OCI-LY3 (cell line): ENCODE measurements around the gene HMCN1.

Experiments
- H2AFZ ChIP-seq: fragments of 200-600, 300-600 bp; shearing (Covaris generic); 2 replicates; pipeline ENCODE4 v1.6.0; 2014; ENCODE audit warnings: antibody characterized with exemption, low read depth, low read length
- H3K27ac ChIP-seq: fragments of 200-600, 300-600 bp; sonication (generic); 2 replicates; pipeline ENCODE4 v1.5.1; 2014; ENCODE audit warnings: mild to moderate bottlenecking, low read length, moderate library complexity, mixed read lengths
- H3K27me3 ChIP-seq: fragments of 200-600, 300-600 bp; sonication (generic); 2 replicates; pipeline ENCODE4 v1.6.1; 2014; ENCODE audit warnings: low read depth, low read length, mixed read lengths
- H3K36me3 ChIP-seq: fragments of 200-600, 300-600 bp; sonication (generic); replicated peaks from 2 replicates; pipeline ENCODE3; 2014; ENCODE audit warnings: low read depth, low read length, mixed read lengths
- H3K4me1 ChIP-seq: fragments of 300-600, 200-600 bp; sonication (generic); 2 replicates; pipeline ENCODE4 v1.6.1; 2014; ENCODE audit warnings: low read length, mixed read lengths
- H3K4me2 ChIP-seq: fragments of 200-600, 300-600 bp; sonication (generic); 2 replicates; pipeline ENCODE4 v1.6.1; 2014; ENCODE audit warnings: low read length, mixed read lengths
- H3K4me3 ChIP-seq: fragments of 300-600, 200-600 bp; sonication (generic); 2 replicates; pipeline ENCODE4 v1.5.1; 2014; ENCODE audit warnings: antibody characterized with exemption, mild to moderate bottlenecking, low read length, moderate library complexity
- H3K79me2 ChIP-seq: fragments of 300-600, 200-600 bp; shearing (Covaris generic); 2 replicates; pipeline ENCODE4 v1.6.1; 2014; ENCODE audit warnings: mild to moderate bottlenecking, low read length, mixed read lengths
- H3K9ac ChIP-seq: fragments of 300-600, 200-600 bp; shearing (Covaris generic); 2 replicates; pipeline ENCODE4 v1.6.0; 2014; ENCODE audit warnings: mild to moderate bottlenecking, low read length, moderate library complexity
- H3K9me3 ChIP-seq: fragments of 200-600, 300-600 bp; shearing (Covaris generic); 2 replicates; pipeline ENCODE4 v1.6.1; 2014; ENCODE audit warnings: low read length, mixed read lengths; ENCODE audit not compliant: insufficient read depth
- H4K20me1 ChIP-seq: fragments of 200-600, 300-600 bp; sonication (generic); 2 replicates; pipeline ENCODE4 v1.6.1; 2016; ENCODE audit warnings: low read length, mixed read lengths; ENCODE audit not compliant: insufficient read depth
- EZH2phosphoT487 ChIP-seq: fragments of 200-600 bp; shearing (Covaris generic); IDR thresholded peaks from 2 replicates; pipeline ENCODE4 v1.6.1; 2018; ENCODE audit warnings: antibody characterized with exemption, mixed run types, low read depth
- TF ChIP-seq, protein P1 (sequence below): fragments of 200-600, 300-600 bp; sonication (generic); IDR thresholded peaks from 2 replicates; pipeline ENCODE4 v1.5.1; 2014; ENCODE audit warnings: antibody characterized with exemption, low read length, low read depth

HMCN1 gene

GRCh38 chr1:186213225-186213607, 479.0 kb downstream of the HMCN1 start:
- H3K36me3 ChIP-seq: no peaks in the 10 kb centered on the region
- no peaks in the 10 kb centered on the region for H3K9me3 ChIP-seq
- H3K9ac ChIP-seq: no peak overlapping the region
- peaks cover 26% of the 10 kb centered on the region for H3K27me3 ChIP-seq
- TF ChIP-seq, protein P1, sequence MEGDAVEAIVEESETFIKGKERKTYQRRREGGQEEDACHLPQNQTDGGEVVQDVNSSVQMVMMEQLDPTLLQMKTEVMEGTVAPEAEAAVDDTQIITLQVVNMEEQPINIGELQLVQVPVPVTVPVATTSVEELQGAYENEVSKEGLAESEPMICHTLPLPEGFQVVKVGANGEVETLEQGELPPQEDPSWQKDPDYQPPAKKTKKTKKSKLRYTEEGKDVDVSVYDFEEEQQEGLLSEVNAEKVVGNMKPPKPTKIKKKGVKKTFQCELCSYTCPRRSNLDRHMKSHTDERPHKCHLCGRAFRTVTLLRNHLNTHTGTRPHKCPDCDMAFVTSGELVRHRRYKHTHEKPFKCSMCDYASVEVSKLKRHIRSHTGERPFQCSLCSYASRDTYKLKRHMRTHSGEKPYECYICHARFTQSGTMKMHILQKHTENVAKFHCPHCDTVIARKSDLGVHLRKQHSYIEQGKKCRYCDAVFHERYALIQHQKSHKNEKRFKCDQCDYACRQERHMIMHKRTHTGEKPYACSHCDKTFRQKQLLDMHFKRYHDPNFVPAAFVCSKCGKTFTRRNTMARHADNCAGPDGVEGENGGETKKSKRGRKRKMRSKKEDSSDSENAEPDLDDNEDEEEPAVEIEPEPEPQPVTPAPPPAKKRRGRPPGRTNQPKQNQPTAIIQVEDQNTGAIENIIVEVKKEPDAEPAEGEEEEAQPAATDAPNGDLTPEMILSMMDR: no peak
- TF ChIP-seq EZH2phosphoT487: no peak
- H3K27ac ChIP-seq: no peak overlapping the region
- H2AFZ ChIP-seq: no peak overlapping the region
- H4K20me1 ChIP-seq: no peaks in the 10 kb centered on the region
- no peaks in the 10 kb centered on the region for H3K79me2 ChIP-seq
- H3K4me1 ChIP-seq: no peaks in the 10 kb centered on the region
- no peak overlapping the region for H3K4me3 ChIP-seq
- H3K4me2 ChIP-seq: no peak overlapping the region

- Histone ChIP-seq H3K9ac (no peak overlapping the region), H2AFZ (no peak overlapping the region), H3K4me1 (peaks cover 6% of the 10 kb centered on the region), H3K4me2 (no peak overlapping the region), H3K9me3 (no peaks in the 10 kb centered on the region), H3K4me3 (no peak overlapping the region), H4K20me1 (no peaks in the 10 kb centered on the region), H3K27ac (no peak overlapping the region), H3K27me3 (peaks cover 12% of the 10 kb centered on the region; the same call in 1 of the 2 replicates), H3K36me3 (no peaks in the 10 kb centered on the region), H3K79me2 (no peaks in the 10 kb centered on the region)
- TF ChIP-seq, protein P1: no peak
- no peak for TF ChIP-seq EZH2phosphoT487
Measured at GRCh38 chr1:186214791-186215190, 480.6 kb downstream of the HMCN1 start.

- H3K27me3 ChIP-seq: peaks cover 5% of the 10 kb centered on the region; the same call in 1 of the 2 replicates
- no peaks in the 10 kb centered on the region for H3K9me3 ChIP-seq
- no peak overlapping the region for H3K4me3 ChIP-seq
- no peaks in the 10 kb centered on the region for H4K20me1 ChIP-seq
- peaks cover 6% of the 10 kb centered on the region for H3K4me1 ChIP-seq
- no peak overlapping the region for H3K27ac ChIP-seq
- no peaks in the 10 kb centered on the region for H3K36me3 ChIP-seq
- H3K9ac ChIP-seq: no peak overlapping the region
- H3K79me2 ChIP-seq: no peaks in the 10 kb centered on the region
- H3K4me2 ChIP-seq: no peak overlapping the region
- TF ChIP-seq EZH2phosphoT487: no peak
- TF ChIP-seq, protein P1: no peak
- H2AFZ ChIP-seq: no peak overlapping the region
Measured at GRCh38 chr1:186215636-186216035, 481.4 kb downstream of the HMCN1 start.

DNA sequence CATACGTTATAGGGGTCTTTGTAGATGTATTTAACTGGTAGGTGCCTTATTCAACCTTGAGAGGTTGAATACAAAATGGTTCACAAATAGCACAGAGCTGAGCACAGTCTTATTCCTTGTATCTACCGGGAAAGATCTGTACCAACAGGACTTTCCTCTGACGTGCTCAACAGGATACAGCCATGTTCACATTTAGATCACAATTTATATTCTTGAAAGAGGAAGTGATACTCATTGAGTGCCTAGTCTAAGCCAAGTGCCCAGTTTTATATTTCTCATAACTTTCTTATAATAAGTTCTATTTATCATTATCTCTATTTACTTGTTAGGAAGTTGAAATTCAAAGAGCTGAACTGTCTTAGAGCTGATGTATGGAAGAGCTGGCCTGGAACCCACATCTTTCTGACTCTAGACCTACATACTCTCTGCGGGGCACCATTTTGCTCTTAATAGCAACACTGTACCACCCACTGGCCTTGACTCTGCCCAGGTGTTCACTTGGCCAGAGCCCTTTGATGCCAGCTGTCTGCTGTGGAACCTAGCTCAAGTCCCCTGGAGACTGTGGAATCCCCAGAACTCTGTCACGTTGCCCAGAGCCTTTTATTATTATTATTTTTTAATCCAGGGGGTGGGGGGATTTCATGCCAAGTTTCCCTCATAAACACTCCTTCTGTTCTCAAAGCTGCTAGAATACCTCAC, 484.6 kb downstream of the HMCN1 start:
- H3K4me1 ChIP-seq: peaks cover 6% of the 10 kb centered on the region
- no peak overlapping the region for H2AFZ ChIP-seq
- H4K20me1 ChIP-seq: no peaks in the 10 kb centered on the region
- H3K9ac ChIP-seq: no peak overlapping the region
- no peaks in the 10 kb centered on the region for H3K9me3 ChIP-seq
- TF ChIP-seq, protein P1: no peak
- TF ChIP-seq EZH2phosphoT487: no peak
- H3K79me2 ChIP-seq: no peaks in the 10 kb centered on the region
- H3K27ac ChIP-seq: no peak overlapping the region
- peaks cover 5% of the 10 kb centered on the region; the same call in 1 of the 2 replicates for H3K27me3 ChIP-seq
- peak overlapping the region; percentile 6; the same call in 1 of the 2 replicates for H3K4me2 ChIP-seq
- no peak overlapping the region for H3K4me3 ChIP-seq
- no peaks in the 10 kb centered on the region for H3K36me3 ChIP-seq
